Measurements from ENCODE around the gene CD74. TPM values are rescaled to one million over a fixed set of nuclear protein-coding genes. Genes with fewer than 3 reads are reported as not detected.
"Not testable (repeated sequence)": the region's sequence is repeated elsewhere in the genome, so short reads cannot be mapped to it uniquely, and the experiment has no call there.

CD74 gene
- total RNA-seq, 1 donor from 2014 or later, result 5,323 TPM

DNA sequence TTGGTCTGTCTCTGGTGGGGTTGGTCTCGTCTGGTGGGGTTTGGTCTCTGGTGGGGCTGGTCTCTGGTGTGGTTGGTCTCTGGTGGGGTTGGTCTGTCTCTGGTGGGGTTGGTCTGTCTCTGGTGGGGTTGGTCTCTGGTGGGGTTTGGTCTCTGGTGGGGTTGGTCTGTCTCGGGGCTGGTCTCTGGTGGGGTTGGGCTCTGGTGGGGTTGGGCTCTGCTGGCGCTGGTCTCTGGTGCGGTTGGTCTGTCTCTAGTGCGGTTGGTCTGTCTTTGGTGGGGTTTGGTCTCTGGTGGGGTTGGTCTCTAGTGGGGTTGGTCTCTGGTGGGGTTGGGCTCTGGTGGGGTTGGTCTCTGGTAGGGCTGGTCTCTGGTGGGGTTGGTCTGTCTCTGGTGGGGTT, 16.3 kb upstream of the CD74 start:
- H3K4me3 Mint-ChIP-seq, result no peak overlapping the region
- POLR2A ChIA-PET, result interaction anchor here (1.3 to 43.9 kb wide), 2 partner anchors 20 to 21 kb away, joined by 6 to 2478 read pairs; partner anchors contain the start of genes CD74 and RPS14
- peak overlapping the region; percentile 94 for H3K27ac Mint-ChIP-seq
- no peaks in the 10 kb centered on the region for H3K9me3 Mint-ChIP-seq
- ATAC-seq (ENCODE audit: low read depth) (no peak), DNase-seq (no peak)
- H3K27me3 Mint-ChIP-seq, result no peaks in the 10 kb centered on the region
- TF ChIP-seq, protein P1, sequence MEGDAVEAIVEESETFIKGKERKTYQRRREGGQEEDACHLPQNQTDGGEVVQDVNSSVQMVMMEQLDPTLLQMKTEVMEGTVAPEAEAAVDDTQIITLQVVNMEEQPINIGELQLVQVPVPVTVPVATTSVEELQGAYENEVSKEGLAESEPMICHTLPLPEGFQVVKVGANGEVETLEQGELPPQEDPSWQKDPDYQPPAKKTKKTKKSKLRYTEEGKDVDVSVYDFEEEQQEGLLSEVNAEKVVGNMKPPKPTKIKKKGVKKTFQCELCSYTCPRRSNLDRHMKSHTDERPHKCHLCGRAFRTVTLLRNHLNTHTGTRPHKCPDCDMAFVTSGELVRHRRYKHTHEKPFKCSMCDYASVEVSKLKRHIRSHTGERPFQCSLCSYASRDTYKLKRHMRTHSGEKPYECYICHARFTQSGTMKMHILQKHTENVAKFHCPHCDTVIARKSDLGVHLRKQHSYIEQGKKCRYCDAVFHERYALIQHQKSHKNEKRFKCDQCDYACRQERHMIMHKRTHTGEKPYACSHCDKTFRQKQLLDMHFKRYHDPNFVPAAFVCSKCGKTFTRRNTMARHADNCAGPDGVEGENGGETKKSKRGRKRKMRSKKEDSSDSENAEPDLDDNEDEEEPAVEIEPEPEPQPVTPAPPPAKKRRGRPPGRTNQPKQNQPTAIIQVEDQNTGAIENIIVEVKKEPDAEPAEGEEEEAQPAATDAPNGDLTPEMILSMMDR (IDR thresholded peaks at IDR 0.05), result no peak
- no peaks in the 10 kb centered on the region for H3K36me3 Mint-ChIP-seq (ENCODE audit: low read depth)
- CTCF ChIA-PET, result interaction anchor here (1.0 to 10.1 kb wide), 3 partner anchors 9 to 31 kb away, joined by 4 to 175 read pairs (median 5); partner anchors contain the start of gene CD74
- peaks cover 64% of the 10 kb centered on the region for H3K4me1 Mint-ChIP-seq
- intact Hi-C loops (cut with micrococcal nuclease), result loop anchor here (1.0 kb wide), 2 partner anchors 10 to 16 kb away; no protein-coding TSS in a partner anchor

- intact Hi-C loops (cut with micrococcal nuclease), result no loop called here
- DNase-seq, result no peak
- ChIA-PET POLR2A (interaction anchor here (43.9 kb wide), 1 partner anchor 20 kb away, joined by 2478 read pairs; the partner anchor contains the start of gene CD74), CTCF (no interaction called here)
- peak overlapping the region; percentile 94 for H3K27ac Mint-ChIP-seq
- TF ChIP-seq, protein P1 (IDR thresholded peaks at IDR 0.05), result no peak
- peaks cover 59% of the 10 kb centered on the region for H3K4me1 Mint-ChIP-seq
- no peaks in the 10 kb centered on the region for H3K36me3 Mint-ChIP-seq (ENCODE audit: low read depth)
- no peaks in the 10 kb centered on the region for H3K9me3 Mint-ChIP-seq
- H3K4me3 Mint-ChIP-seq, result peak overlapping the region; percentile 44
- no peaks in the 10 kb centered on the region for H3K27me3 Mint-ChIP-seq
- no peak for ATAC-seq (ENCODE audit: low read depth)
Measured at GRCh38 chr5:150428106-150428876, 15.6 kb upstream of the CD74 start.

GRCh38 chr5:150426165-150426564, 13.5 kb upstream of the CD74 start:
- H3K27me3 Mint-ChIP-seq; intact Hi-C loops (cut with micrococcal nuclease); H3K36me3 Mint-ChIP-seq (ENCODE audit: low read depth); H3K4me3 Mint-ChIP-seq; H3K9me3 Mint-ChIP-seq; H3K27ac Mint-ChIP-seq; ATAC-seq (ENCODE audit: low read depth); DNase-seq: not testable (repeated sequence)
- CTCF ChIA-PET, result interaction anchor here (0.7 kb wide), 1 partner anchor 253 kb away, joined by 5 read pairs; no protein-coding TSS in a partner anchor
- POLR2A ChIA-PET, result interaction anchor here (0.8 to 43.9 kb wide), 2 partner anchors 17 to 24 kb away, joined by 3 to 2478 read pairs; partner anchors contain the start of gene CD74
- H3K4me1 Mint-ChIP-seq, result peaks cover 48% of the 10 kb centered on the region

- TF ChIP-seq, protein P1 (IDR thresholded peaks at IDR 0.05), result no peak
- POLR2A ChIA-PET, result interaction anchor here (30.4 to 43.9 kb wide), 2 partner anchors 4 to 14 kb away, joined by 2478 read pairs; partner anchors contain the start of gene CD74
- no peaks in the 10 kb centered on the region for H3K9me3 Mint-ChIP-seq
- intact Hi-C loops (cut with micrococcal nuclease), result no loop called here
- H3K27ac Mint-ChIP-seq, result no peak overlapping the region
- H3K27me3 Mint-ChIP-seq, result no peaks in the 10 kb centered on the region
- DNase-seq (no peak), ATAC-seq (ENCODE audit: low read depth) (no peak)
- no peak overlapping the region for H3K4me3 Mint-ChIP-seq
- CTCF ChIA-PET, result interaction anchor here (1.7 kb wide), 1 partner anchor 14 kb away, joined by 4 read pairs; no protein-coding TSS in a partner anchor
- H3K36me3 Mint-ChIP-seq (ENCODE audit: low read depth), result no peaks in the 10 kb centered on the region
- H3K4me1 Mint-ChIP-seq, result peaks cover 45% of the 10 kb centered on the region
Measured at GRCh38 chr5:150422758-150423157, 10.0 kb upstream of the CD74 start.

DNA sequence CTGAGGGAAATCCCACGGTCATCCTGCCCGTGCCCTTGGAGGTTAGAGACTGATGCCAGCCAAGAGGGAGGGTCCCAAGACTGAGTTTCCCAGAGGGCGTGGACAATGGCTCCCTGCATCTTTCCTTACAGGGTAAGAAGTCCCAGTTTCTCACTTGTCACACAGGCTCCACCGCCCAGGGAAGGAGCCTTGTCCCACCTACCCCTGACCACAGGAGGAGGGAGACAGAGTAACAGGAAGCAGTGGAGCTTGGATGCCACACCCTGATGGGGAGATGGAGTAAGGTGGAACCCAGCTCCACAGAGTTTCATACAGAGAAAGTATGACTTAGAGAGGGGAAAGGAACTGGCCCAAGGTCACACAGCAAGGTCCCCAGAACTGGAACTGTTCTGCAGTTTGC, 9.4 kb upstream of the CD74 start:
- intact Hi-C loops (cut with micrococcal nuclease), result no loop called here
- H3K27ac Mint-ChIP-seq, result peak overlapping the region; percentile 80
- ChIA-PET POLR2A (interaction anchor here (30.4 to 43.9 kb wide), 2 partner anchors 4 to 13 kb away, joined by 2478 read pairs; partner anchors contain the start of gene CD74), CTCF (interaction anchor here (1.0 to 1.7 kb wide), 2 partner anchors 10 to 14 kb away, joined by 3 to 4 read pairs; no protein-coding TSS in a partner anchor)
- DNase-seq (no peak), ATAC-seq (ENCODE audit: low read depth) (no peak)
- no peaks in the 10 kb centered on the region for H3K36me3 Mint-ChIP-seq (ENCODE audit: low read depth)
- no peaks in the 10 kb centered on the region for H3K27me3 Mint-ChIP-seq
- H3K4me3 Mint-ChIP-seq, result no peak overlapping the region
- peaks cover 45% of the 10 kb centered on the region for H3K4me1 Mint-ChIP-seq
- no peaks in the 10 kb centered on the region for H3K9me3 Mint-ChIP-seq
- TF ChIP-seq, protein P1 (IDR thresholded peaks at IDR 0.05), result no peak
